GM12878 (cell line): ENCODE data around the gene HK1.

ENCODE experiments used
- ATF2 ChIP-seq: IDR thresholded peaks from 2 replicates; pipeline ENCODE4 v1.6.1; 2012; ENCODE audit warnings: low read length, inconsistent platforms
- CBX3 ChIP-seq: fragments of 200-600 bp; sonication (generic); IDR thresholded peaks from 2 replicates; pipeline ENCODE4 v1.6.1; 2016; ENCODE audit warnings: low read depth, borderline replicate concordance
- NR2C1 ChIP-seq: fragments of 450-650 bp; IDR thresholded peaks from 2 replicates; pipeline ENCODE4 v1.6.1; 2017; ENCODE audit warnings: antibody characterized with exemption, mild to moderate bottlenecking, moderate library complexity
- POLR2A ChIP-seq: IDR thresholded peaks from 2 replicates; pipeline ENCODE4 v1.6.1; 2011; ENCODE audit warnings: low read depth, mild to moderate bottlenecking, low read length
- SP1 ChIP-seq: IDR thresholded peaks from one replicate; pipeline ENCODE4 v1.6.1; 2011; ENCODE audit warnings: low read depth, low read length
- TAF1 ChIP-seq: IDR thresholded peaks from 2 replicates; pipeline ENCODE4 v1.6.1; 2011; ENCODE audit warnings: mild to moderate bottlenecking, low read depth, low read length, borderline replicate concordance
- ZBTB4 ChIP-seq: fragments of 450-650 bp; formaldehyde crosslinking; IDR thresholded peaks from 2 replicates; pipeline ENCODE4 v1.4.0; 2022; ENCODE audit warnings: mild to moderate bottlenecking, moderate library complexity
- TF ChIP-seq, protein P1 (sequence below), 3 experiments: IDR thresholded peaks in 2 of 3; conservative IDR thresholded peaks in 1 of 3; 2 replicates each; pipeline ENCODE4 v1.5.1; 2011; ENCODE audit warnings: low read depth in 3 of 3, low read length in 3 of 3, mild to moderate bottlenecking in 3 of 3, control low read depth in 2 of 3, moderate library complexity in 2 of 3, inconsistent platforms in 1 of 3, mixed read lengths in 1 of 3; ENCODE audit not compliant: control insufficient read depth in 2 of 3, insufficient read depth in 1 of 3; ENCODE audit errors: extremely low read depth in 1 of 3

GRCh38 chr10:69323622-69324021, 45.3 kb downstream of the HK1 start:
- TF ChIP-seq POLR2A = no peak
- TF ChIP-seq ZBTB4 = no peak
- no peak for TF ChIP-seq NR2C1
- no peak for TF ChIP-seq CBX3
- TF ChIP-seq SP1 = no peak
- TF ChIP-seq ATF2 = no peak
- TF ChIP-seq, protein P1, sequence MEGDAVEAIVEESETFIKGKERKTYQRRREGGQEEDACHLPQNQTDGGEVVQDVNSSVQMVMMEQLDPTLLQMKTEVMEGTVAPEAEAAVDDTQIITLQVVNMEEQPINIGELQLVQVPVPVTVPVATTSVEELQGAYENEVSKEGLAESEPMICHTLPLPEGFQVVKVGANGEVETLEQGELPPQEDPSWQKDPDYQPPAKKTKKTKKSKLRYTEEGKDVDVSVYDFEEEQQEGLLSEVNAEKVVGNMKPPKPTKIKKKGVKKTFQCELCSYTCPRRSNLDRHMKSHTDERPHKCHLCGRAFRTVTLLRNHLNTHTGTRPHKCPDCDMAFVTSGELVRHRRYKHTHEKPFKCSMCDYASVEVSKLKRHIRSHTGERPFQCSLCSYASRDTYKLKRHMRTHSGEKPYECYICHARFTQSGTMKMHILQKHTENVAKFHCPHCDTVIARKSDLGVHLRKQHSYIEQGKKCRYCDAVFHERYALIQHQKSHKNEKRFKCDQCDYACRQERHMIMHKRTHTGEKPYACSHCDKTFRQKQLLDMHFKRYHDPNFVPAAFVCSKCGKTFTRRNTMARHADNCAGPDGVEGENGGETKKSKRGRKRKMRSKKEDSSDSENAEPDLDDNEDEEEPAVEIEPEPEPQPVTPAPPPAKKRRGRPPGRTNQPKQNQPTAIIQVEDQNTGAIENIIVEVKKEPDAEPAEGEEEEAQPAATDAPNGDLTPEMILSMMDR (IDR thresholded peaks at IDR 0.05 in 2 of 3, conservative IDR thresholded peaks at IDR 0.05 in 1 of 3; ENCODE audit: control insufficient read depth in 2 of 3, extremely low read depth in 1 of 3, insufficient read depth in 1 of 3, low read depth in 3 of 3, low read length in 3 of 3) = no peak
- no peak for TF ChIP-seq TAF1
